ENCODE data around the gene DYNLRB1. TPM values are rescaled to one million over a fixed set of nuclear protein-coding genes. Genes with fewer than 3 reads are reported as not detected.

DYNLRB1 gene
- total and polyA plus RNA-seq, 2 of the 13 experiments (the other 11 are each of a cell fraction or from before 2014, with no cell fraction given), result 140 to 244 TPM

GRCh38 chr20:34475979-34476736 is 40.1 kb upstream of the DYNLRB1 start:
- Histone ChIP-seq H3K27me3 (ENCODE audit: control insufficient read depth in 1 of 2, insufficient read depth in 2 of 2, low read length in 2 of 2) (no peaks in the 10 kb centered on the region), H2AFZ (ENCODE audit: low read length) (no peak overlapping the region), H3K36me3 (replicated peaks in 1 of 2; ENCODE audit: control insufficient read depth in 1 of 2, insufficient read depth in 2 of 2, low read length in 2 of 2) (peaks cover 15 to 45% of the 10 kb centered on the region in 2 experiments), H3K9ac (ENCODE audit: insufficient read depth, low read depth, low read length) (no peak overlapping the region), H4K20me1 (ENCODE audit: insufficient read depth, low read length) (peaks cover 3% of the 10 kb centered on the region; the same call in 1 of the 2 replicates), H3K79me2 (ENCODE audit: insufficient read depth, low read length) (no peaks in the 10 kb centered on the region), H3K4me1 (ENCODE audit: insufficient read depth, low read length) (peaks cover 10% of the 10 kb centered on the region), H3K27ac (ENCODE audit: extremely low read length, insufficient read depth, low read length) (no peak overlapping the region), H3K4me3 (replicated peaks in 1 of 3; ENCODE audit: insufficient read depth in 1 of 3, low read depth in 2 of 3, low read length in 3 of 3) (no peak overlapping the region), H3K4me2 (ENCODE audit: low read depth, low read length) (peak overlapping the region; percentile 49), H3K9me3 (ENCODE audit: low read length) (no peaks in the 10 kb centered on the region)
- no peak for FAIRE-seq
- 16% methylated on average over 38 of the region's 38 CpGs for WGBS (ENCODE audit: low lambda C conversion rate)
- BruUV-seq (replicated peaks), result no TSS peak
- POLR2A ChIA-PET, result interaction anchor here (0.6 to 1.9 kb wide), 4 partner anchors 36 to 165 kb away, joined by 3 to 7 read pairs (median 4); partner anchors contain the start of genes DYNLRB1 and ITCH
- DNase-seq (ENCODE audit: low spot score), result peak; percentile 47
- CTCF ChIA-PET (ENCODE audit: low intra/inter-chr PET ratio, low total read pairs), result interaction anchor here (1.2 to 1.8 kb wide), 5 partner anchors 47 to 221 kb away, joined by 3 to 15 read pairs (median 4); partner anchors contain the start of gene ITCH
- ATAC-seq, result peak; percentile 98
- intact Hi-C loops (cut with micrococcal nuclease; ENCODE audit: unreplicated experiment), result loop anchor here (2.0 kb wide), 1 partner anchor 35 kb away; no protein-coding TSS in a partner anchor
- in situ Hi-C loops (cut with HindIII; ENCODE audit: extremely low pct_ligation_motif_present, low pct_unique_long_range_greater_than_20kb), result no loop called here
- peak; percentile 47 for TF ChIP-seq ZMYM4 (CRISPR knock-in tag; IDR thresholded peaks at IDR 0.05)
- TF ChIP-seq HIVEP1 (CRISPR knock-in tag; IDR thresholded peaks at IDR 0.05), result no peak
- peak; percentile 53; the same call in 1 of the 2 replicates for TF ChIP-seq MAX (IDR thresholded peaks at IDR 0.05)
- TF ChIP-seq ZNF335 (CRISPR knock-in tag; IDR thresholded peaks at IDR 0.05), result no peak
- TF ChIP-seq IKZF5 (CRISPR knock-in tag; IDR thresholded peaks at IDR 0.05), result no peak
- TF ChIP-seq MAZ (IDR thresholded peaks at IDR 0.05; ENCODE audit: borderline replicate concordance, low read depth, low read length), result no peak
- peak; percentile 60; the same call in 1 of the 2 replicates for TF ChIP-seq MAZ (CRISPR knock-in tag; IDR thresholded peaks at IDR 0.05; ENCODE audit: low read depth)
- peak; percentile 81 for TF ChIP-seq SALL1 (CRISPR knock-in tag; IDR thresholded peaks at IDR 0.05)
- no peak for TF ChIP-seq HES4 (CRISPR knock-in tag; IDR thresholded peaks at IDR 0.05; ENCODE audit: borderline replicate concordance)
- TF ChIP-seq EP300 (IDR thresholded peaks at IDR 0.05; ENCODE audit: low read depth in 2 of 2, low read length in 2 of 2), result 0 out of 4 replicates have a peak, but pooled peaks of 1 of the 2 experiments have one; percentile 4
- TF ChIP-seq EP300 (CRISPR knock-in tag; IDR thresholded peaks at IDR 0.05; ENCODE audit: borderline replicate concordance), result no peak
- TF ChIP-seq GATAD2A (CRISPR knock-in tag; IDR thresholded peaks at IDR 0.05), result no peak
- no peak for TF ChIP-seq PRDM4 (CRISPR knock-in tag; IDR thresholded peaks at IDR 0.05; ENCODE audit: borderline replicate concordance)
- TF ChIP-seq ATM (IDR thresholded peaks at IDR 0.05; ENCODE audit: borderline replicate concordance), result no peak
- TF ChIP-seq KAT7 (CRISPR knock-in tag; IDR thresholded peaks at IDR 0.05; ENCODE audit: borderline replicate concordance), result peak; percentile 75; the same call in 1 of the 2 replicates
- 0 out of 2 replicates have a peak, but pooled peaks have one; percentile 78 for TF ChIP-seq DNMT1 (CRISPR knock-in tag; IDR thresholded peaks at IDR 0.05)
- peak; percentile 51 for TF ChIP-seq SKI (IDR thresholded peaks at IDR 0.05; ENCODE audit: partially characterized antibody)
- no peak for TF ChIP-seq ARNTL (CRISPR knock-in tag; IDR thresholded peaks at IDR 0.05)
- TF ChIP-seq ETS1 (CRISPR knock-in tag; IDR thresholded peaks at IDR 0.05), result no peak
- TF ChIP-seq ZNF264 (CRISPR knock-in tag; IDR thresholded peaks at IDR 0.05), result no peak

Measured in HepG2 (cell line).